ENCODE data around the gene GTPBP4. TPM values are rescaled to one million over a fixed set of nuclear protein-coding genes. Genes with fewer than 3 reads are reported as not detected.

The GTPBP4 gene
- total RNA-seq, 1 experiment from 2014 or later = 44.6 TPM

GRCh38 chr10:1049425-1049958 is 61.3 kb downstream of the GTPBP4 start:
- H3K9me2 ChIP-seq (replicated peaks; ENCODE audit: low read length) = no peaks in the 10 kb centered on the region
- peaks cover 7% of the 10 kb centered on the region for H3K4me1 ChIP-seq (ENCODE audit: insufficient read depth, low read length)
- H3K4me2 ChIP-seq (ENCODE audit: low read length) = peak overlapping the region; percentile 79
- BruUV-seq (replicated peaks) = TSS peak; percentile 59
- ChIA-PET POLR2A (ENCODE audit: unreplicated experiment) (no interaction called here), CTCF (no interaction called here)
- H3K27ac ChIP-seq (ENCODE audit: low read length) = peak overlapping the region; percentile 94
- no peak for TF ChIP-seq EZH2 (IDR thresholded peaks at IDR 0.05; ENCODE audit: low read length, unreplicated experiment)
- TF ChIP-seq EZH2phosphoT487 (IDR thresholded peaks at IDR 0.05; ENCODE audit: borderline replicate concordance, low read length) = no peak
- no peak for TF ChIP-seq CTCF (conservative IDR thresholded peaks at IDR 0.05; ENCODE audit: low read depth, low read length)
- H4K20me1 ChIP-seq (ENCODE audit: low read length) = peaks cover 16% of the 10 kb centered on the region; the same call in 1 of the 2 replicates
- H3K4me3 ChIP-seq (ENCODE audit: low read length) = peak overlapping the region; percentile 93
- H3K36me3 ChIP-seq (ENCODE audit: low read depth, low read length) = no peaks in the 10 kb centered on the region; the same call in 1 of the 2 replicates
- peak; percentile 1; the same call in 1 of the 2 replicates for ATAC-seq
- no peaks in the 10 kb centered on the region for H3K27me3 ChIP-seq (ENCODE audit: low read length)
- no peak overlapping the region for H2AFZ ChIP-seq (ENCODE audit: low read length)
- no peaks in the 10 kb centered on the region for H3F3A ChIP-seq (ENCODE audit: low read length, unreplicated experiment)
- peak; percentile 6 for DNase-seq
- H3K9ac ChIP-seq (ENCODE audit: low read length) = peak overlapping the region; percentile 92
- intact Hi-C loops (cut with micrococcal nuclease) = no loop called here
- peaks cover 82% of the 10 kb centered on the region for H3K79me2 ChIP-seq (ENCODE audit: low read length)
- H3K9me3 ChIP-seq (ENCODE audit: low read length) = no peaks in the 10 kb centered on the region

GRCh38 chr10:1050145-1050544 is 61.9 kb downstream of the GTPBP4 start:
- Histone ChIP-seq H3K9me3 (ENCODE audit: low read length) (no peaks in the 10 kb centered on the region), H3K9ac (ENCODE audit: low read length) (peak overlapping the region; percentile 92), H3K4me1 (ENCODE audit: insufficient read depth, low read length) (peaks cover 12% of the 10 kb centered on the region), H3K36me3 (ENCODE audit: low read depth, low read length) (no peaks in the 10 kb centered on the region; the same call in 1 of the 2 replicates), H3F3A (ENCODE audit: low read length, unreplicated experiment) (no peaks in the 10 kb centered on the region), H4K20me1 (ENCODE audit: low read length) (peaks cover 9% of the 10 kb centered on the region; the same call in 1 of the 2 replicates), H3K27ac (ENCODE audit: low read length) (peak overlapping the region; percentile 94; the same call in 1 of the 2 replicates), H3K4me3 (ENCODE audit: low read length) (peak overlapping the region; percentile 93), H3K27me3 (ENCODE audit: low read length) (no peaks in the 10 kb centered on the region), H3K4me2 (ENCODE audit: low read length) (peak overlapping the region; percentile 79), H3K9me2 (replicated peaks; ENCODE audit: low read length) (no peaks in the 10 kb centered on the region), H2AFZ (ENCODE audit: low read length) (no peak overlapping the region), H3K79me2 (ENCODE audit: low read length) (peaks cover 82% of the 10 kb centered on the region)
- no peak for ATAC-seq
- ChIA-PET CTCF (no interaction called here), POLR2A (ENCODE audit: unreplicated experiment) (no interaction called here)
- intact Hi-C loops (cut with micrococcal nuclease) = no loop called here
- TF ChIP-seq CTCF (conservative IDR thresholded peaks at IDR 0.05; ENCODE audit: low read depth, low read length) (no peak), EZH2phosphoT487 (IDR thresholded peaks at IDR 0.05; ENCODE audit: borderline replicate concordance, low read length) (no peak), EZH2 (IDR thresholded peaks at IDR 0.05; ENCODE audit: low read length, unreplicated experiment) (no peak)
- DNase-seq = peak; percentile 10
- no TSS peak for BruUV-seq (replicated peaks)

- peak overlapping the region; percentile 93 for H3K4me3 ChIP-seq (ENCODE audit: low read length)
- no TSS peak for BruUV-seq (replicated peaks)
- H3K4me2 ChIP-seq (ENCODE audit: low read length) = peak overlapping the region; percentile 79
- H3K27me3 ChIP-seq (ENCODE audit: low read length) = no peaks in the 10 kb centered on the region
- no peaks in the 10 kb centered on the region; the same call in 1 of the 2 replicates for H3K36me3 ChIP-seq (ENCODE audit: low read depth, low read length)
- TF ChIP-seq EZH2phosphoT487 (IDR thresholded peaks at IDR 0.05; ENCODE audit: borderline replicate concordance, low read length) = no peak
- no peak for TF ChIP-seq CTCF (conservative IDR thresholded peaks at IDR 0.05; ENCODE audit: low read depth, low read length)
- no peak for TF ChIP-seq EZH2 (IDR thresholded peaks at IDR 0.05; ENCODE audit: low read length, unreplicated experiment)
- no peak overlapping the region for H2AFZ ChIP-seq (ENCODE audit: low read length)
- no peaks in the 10 kb centered on the region for H3K9me3 ChIP-seq (ENCODE audit: low read length)
- H3K79me2 ChIP-seq (ENCODE audit: low read length) = peaks cover 82% of the 10 kb centered on the region
- POLR2A ChIA-PET (ENCODE audit: unreplicated experiment) = no interaction called here
- no peaks in the 10 kb centered on the region for H3F3A ChIP-seq (ENCODE audit: low read length, unreplicated experiment)
- CTCF ChIA-PET = no interaction called here
- H3K9me2 ChIP-seq (replicated peaks; ENCODE audit: low read length) = no peaks in the 10 kb centered on the region
- intact Hi-C loops (cut with micrococcal nuclease) = no loop called here
- DNase-seq (peak; percentile 7), ATAC-seq (no peak)
- peaks cover 9% of the 10 kb centered on the region; the same call in 1 of the 2 replicates for H4K20me1 ChIP-seq (ENCODE audit: low read length)
- H3K4me1 ChIP-seq (ENCODE audit: insufficient read depth, low read length) = peaks cover 15% of the 10 kb centered on the region
- no peak overlapping the region for H3K9ac ChIP-seq (ENCODE audit: low read length)
- H3K27ac ChIP-seq (ENCODE audit: low read length) = no peak overlapping the region
Observed at GRCh38 chr10:1050554-1050953, 62.3 kb downstream of the GTPBP4 start.
